HG02642 (cell line): ENCODE measurements around the gene ANKS1B.
"Not testable (repeated sequence)": the region's sequence is repeated elsewhere in the genome, so short reads cannot be mapped to it uniquely, and the experiment has no call there.

Experiments
- ATAC-seq: cut with Tn5 transposase; IDR thresholded peaks from one replicate; pipeline ENCODE4 v1.9.1; 2021; ENCODE audit warnings: mild to moderate bottlenecking; ENCODE audit not compliant: unreplicated experiment, poor library complexity

ANKS1B gene

GRCh38 chr12:98767248-98767647 is 1217.5 kb downstream of the ANKS1B start:
- no peak for ATAC-seq

- ATAC-seq, result no peak
Observed at GRCh38 chr12:98763656-98764055, 1221.1 kb downstream of the ANKS1B start.

- no peak for ATAC-seq
Observed at GRCh38 chr12:98758331-98758730, 1226.4 kb downstream of the ANKS1B start.

GRCh38 chr12:98757455-98757854 is 1227.3 kb downstream of the ANKS1B start:
- ATAC-seq, result no peak

- ATAC-seq, result not testable (repeated sequence)
Observed at GRCh38 chr12:98755855-98756254, 1228.9 kb downstream of the ANKS1B start.

- peak; percentile 99 for ATAC-seq
Observed at GRCh38 chr12:98754095-98754494, 1230.6 kb downstream of the ANKS1B start.

- no peak for ATAC-seq
Observed at GRCh38 chr12:98752726-98753125, 1232.0 kb downstream of the ANKS1B start.

GRCh38 chr12:98751580-98752115 is 1233.1 kb downstream of the ANKS1B start:
- ATAC-seq, result no peak

- ATAC-seq, result no peak
Observed at GRCh38 chr12:98750511-98750910, 1234.2 kb downstream of the ANKS1B start.

- ATAC-seq, result no peak
Observed at GRCh38 chr12:98748463-98748862, 1236.3 kb downstream of the ANKS1B start.

GRCh38 chr12:98745578-98746391 is 1239.0 kb downstream of the ANKS1B start:
- peak; percentile 65 for ATAC-seq

GRCh38 chr12:98744680-98745079 is 1240.1 kb downstream of the ANKS1B start:
- ATAC-seq, result no peak

- no peak for ATAC-seq
Observed at GRCh38 chr12:98743362-98743953, 1241.3 kb downstream of the ANKS1B start.

GRCh38 chr12:98741556-98742265 is 1243.0 kb downstream of the ANKS1B start:
- no peak for ATAC-seq

GRCh38 chr12:98741196-98741555 is 1243.6 kb downstream of the ANKS1B start:
- no peak for ATAC-seq

- ATAC-seq, result no peak
Observed at GRCh38 chr12:98740751-98741150, 1244.0 kb downstream of the ANKS1B start.

- no peak for ATAC-seq
Observed at GRCh38 chr12:98738539-98738938, 1246.2 kb downstream of the ANKS1B start.

GRCh38 chr12:98738002-98738401 is 1246.7 kb downstream of the ANKS1B start:
- ATAC-seq, result no peak

- ATAC-seq, result no peak
Observed at GRCh38 chr12:98737322-98737712, 1247.4 kb downstream of the ANKS1B start.

GRCh38 chr12:98736352-98737321 is 1248.1 kb downstream of the ANKS1B start:
- ATAC-seq, result no peak
